Left ventricle myocardium inferior (tissue), 1 donor: Measurements from ENCODE around the gene RIMS1. TPM values are rescaled to one million over a fixed set of nuclear protein-coding genes. Genes with fewer than 3 reads are reported as not detected.

Experiments
- DNase-seq: peaks from one replicate; pipeline ENCODE4 v3.0.0-alpha.2; 2020
- H3K27ac ChIP-seq: fragments of 200-600 bp; replicated peaks from 2 replicates; pipeline ENCODE4 v1.8.0; 2021
- H3K27me3 ChIP-seq: fragments of 200-600 bp; 2 replicates; pipeline ENCODE4 v1.8.0; 2021; ENCODE audit warnings: low read depth
- H3K36me3 ChIP-seq: fragments of 200-600 bp; 2 replicates; pipeline ENCODE4 v1.8.0; 2021
- H3K4me1 ChIP-seq: fragments of 200-600 bp; 2 replicates; pipeline ENCODE4 v1.8.0; 2021
- H3K4me3 ChIP-seq: fragments of 200-600 bp; 2 replicates; pipeline ENCODE4 v1.8.0; 2021; ENCODE audit warnings: mild to moderate bottlenecking, moderate library complexity
- H3K9me3 ChIP-seq: fragments of 200-600 bp; replicated peaks from 2 replicates; pipeline ENCODE4 v1.8.0; 2021
- CTCF ChIP-seq: fragments of 200-600 bp; IDR thresholded peaks from 2 replicates; pipeline ENCODE4 v1.8.0; 2021; ENCODE audit warnings: antibody characterized with exemption, mild to moderate bottlenecking, borderline replicate concordance
- intact Hi-C: fragments of 100-400 bp; cut with micrococcal nuclease; formaldehyde crosslinking; loops from one replicate; pipeline ENCODE4 v1.11.0; 2022
- total RNA-seq: library from RNA; stranded (reverse); fragmentation: NEBNext Ultra II Directional; extraction: Animal tissue kit (Norgen Biotek cat#: 25700); gene quantifications from one replicate; pipeline ENCODE4 v1.2.1, GENCODE V29; 2021
- donor health status: DM: no; HTN: yes; CAD: no; lungs with severe emphysema.

The RIMS1 gene
- total RNA-seq, 1 donor from 2014 or later: 0.93 TPM

- no peaks in the 10 kb centered on the region for H3K27me3 ChIP-seq
- no peak overlapping the region for H3K4me3 ChIP-seq
- no peaks in the 10 kb centered on the region for H3K4me1 ChIP-seq
- H3K27ac ChIP-seq: no peak overlapping the region
- intact Hi-C loops: no loop called here
- TF ChIP-seq CTCF: no peak
- no peaks in the 10 kb centered on the region for H3K9me3 ChIP-seq
- no peak for DNase-seq
- no peaks in the 10 kb centered on the region for H3K36me3 ChIP-seq
Observed at GRCh38 chr6:72132427-72132826, 246.1 kb downstream of the RIMS1 start.

- Histone ChIP-seq H3K4me1 (no peaks in the 10 kb centered on the region), H3K36me3 (no peaks in the 10 kb centered on the region), H3K9me3 (no peaks in the 10 kb centered on the region), H3K27me3 (no peaks in the 10 kb centered on the region), H3K4me3 (no peak overlapping the region), H3K27ac (no peak overlapping the region)
- TF ChIP-seq CTCF: no peak
- intact Hi-C loops: no loop called here
- no peak for DNase-seq
Observed at GRCh38 chr6:72132851-72133250, 246.5 kb downstream of the RIMS1 start.

- no peaks in the 10 kb centered on the region for H3K4me1 ChIP-seq
- no peak overlapping the region for H3K4me3 ChIP-seq
- no peaks in the 10 kb centered on the region for H3K27me3 ChIP-seq
- no peaks in the 10 kb centered on the region for H3K9me3 ChIP-seq
- no peaks in the 10 kb centered on the region for H3K36me3 ChIP-seq
- no peak for DNase-seq
- H3K27ac ChIP-seq: no peak overlapping the region
- no peak for TF ChIP-seq CTCF
- intact Hi-C loops: no loop called here
Observed at GRCh38 chr6:72133324-72133723, 247.0 kb downstream of the RIMS1 start.

GRCh38 chr6:72140795-72141194 lies 254.4 kb downstream of the RIMS1 start:
- H3K4me3 ChIP-seq: no peak overlapping the region
- intact Hi-C loops: no loop called here
- DNase-seq: no peak
- no peaks in the 10 kb centered on the region for H3K36me3 ChIP-seq
- H3K27me3 ChIP-seq: no peaks in the 10 kb centered on the region
- peaks cover 5% of the 10 kb centered on the region for H3K9me3 ChIP-seq
- no peaks in the 10 kb centered on the region for H3K4me1 ChIP-seq
- TF ChIP-seq CTCF: no peak
- no peak overlapping the region for H3K27ac ChIP-seq

GRCh38 chr6:72149715-72150114 lies 263.4 kb downstream of the RIMS1 start:
- H3K4me3 ChIP-seq: no peak overlapping the region
- intact Hi-C loops: no loop called here
- no peaks in the 10 kb centered on the region for H3K27me3 ChIP-seq
- no peak for TF ChIP-seq CTCF
- no peaks in the 10 kb centered on the region for H3K36me3 ChIP-seq
- no peak for DNase-seq
- H3K27ac ChIP-seq: no peak overlapping the region
- H3K9me3 ChIP-seq: peaks cover 49% of the 10 kb centered on the region
- H3K4me1 ChIP-seq: no peaks in the 10 kb centered on the region

- intact Hi-C loops: no loop called here
- no peak overlapping the region for H3K4me3 ChIP-seq
- H3K36me3 ChIP-seq: no peaks in the 10 kb centered on the region
- H3K27ac ChIP-seq: no peak overlapping the region
- DNase-seq: no peak
- peaks cover 42% of the 10 kb centered on the region for H3K9me3 ChIP-seq
- H3K27me3 ChIP-seq: no peaks in the 10 kb centered on the region
- H3K4me1 ChIP-seq: no peaks in the 10 kb centered on the region
- TF ChIP-seq CTCF: no peak
Observed at GRCh38 chr6:72151742-72152141, 265.4 kb downstream of the RIMS1 start.
